ENCODE data around the gene ZG16. TPM values are rescaled to one million over a fixed set of nuclear protein-coding genes. Genes with fewer than 3 reads are reported as not detected.

Gene ZG16
- total and polyA plus RNA-seq, 2 experiments from 2014 or later: not detected

DNA sequence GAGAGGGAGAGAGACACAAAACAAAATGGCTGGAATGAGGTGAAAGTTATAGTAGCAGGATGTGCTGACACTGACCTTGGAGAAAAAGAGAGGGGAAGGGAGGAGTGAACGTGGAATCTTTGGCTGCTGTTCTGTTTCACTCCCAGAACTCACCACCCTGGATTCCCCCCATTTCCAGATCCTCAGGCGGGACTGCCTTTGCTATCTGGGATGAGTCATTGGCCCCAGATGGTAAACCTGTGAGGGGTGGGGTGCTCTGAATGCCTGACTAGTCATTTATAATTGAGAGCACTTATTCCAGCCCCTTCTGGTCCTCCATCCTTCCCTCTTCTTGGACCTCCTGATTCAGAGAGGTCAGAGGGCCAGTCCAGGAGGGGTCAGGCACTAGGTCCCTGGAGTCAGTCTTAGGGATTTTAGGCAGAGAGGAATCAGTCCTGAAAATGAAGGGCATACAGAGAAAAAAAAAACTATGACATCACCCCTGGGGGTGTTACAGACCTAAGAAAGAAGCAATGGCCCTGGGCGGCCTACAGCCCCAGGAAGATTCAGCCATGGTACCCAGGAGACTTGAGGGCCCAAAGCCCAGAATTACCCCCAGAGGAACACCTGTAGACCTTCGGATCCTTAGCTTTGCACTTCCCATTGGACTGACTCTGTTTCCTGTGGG is 2.2 kb upstream of the ZG16 start:
- no peaks in the 10 kb centered on the region for H3F3A ChIP-seq (replicated peaks; ENCODE audit: low read depth)
- H3K4me3 ChIP-seq: no peak overlapping the region
- H3K27me3 ChIP-seq (ENCODE audit: insufficient read depth): no peaks in the 10 kb centered on the region
- no peaks in the 10 kb centered on the region for H3K36me3 ChIP-seq (ENCODE audit: insufficient read depth)
- no peak for TF ChIP-seq REST (IDR thresholded peaks at IDR 0.05; ENCODE audit: unreplicated experiment)
- TF ChIP-seq EZH2 (IDR thresholded peaks at IDR 0.05; ENCODE audit: low read depth, unreplicated experiment): no peak
- no peak for TF ChIP-seq POLR2AphosphoS5 (IDR thresholded peaks at IDR 0.05; ENCODE audit: low read depth)
- no peak for TF ChIP-seq ZNF331 (CRISPR knock-in tag; IDR thresholded peaks at IDR 0.05; ENCODE audit: low read depth)
- TF ChIP-seq, protein P1, sequence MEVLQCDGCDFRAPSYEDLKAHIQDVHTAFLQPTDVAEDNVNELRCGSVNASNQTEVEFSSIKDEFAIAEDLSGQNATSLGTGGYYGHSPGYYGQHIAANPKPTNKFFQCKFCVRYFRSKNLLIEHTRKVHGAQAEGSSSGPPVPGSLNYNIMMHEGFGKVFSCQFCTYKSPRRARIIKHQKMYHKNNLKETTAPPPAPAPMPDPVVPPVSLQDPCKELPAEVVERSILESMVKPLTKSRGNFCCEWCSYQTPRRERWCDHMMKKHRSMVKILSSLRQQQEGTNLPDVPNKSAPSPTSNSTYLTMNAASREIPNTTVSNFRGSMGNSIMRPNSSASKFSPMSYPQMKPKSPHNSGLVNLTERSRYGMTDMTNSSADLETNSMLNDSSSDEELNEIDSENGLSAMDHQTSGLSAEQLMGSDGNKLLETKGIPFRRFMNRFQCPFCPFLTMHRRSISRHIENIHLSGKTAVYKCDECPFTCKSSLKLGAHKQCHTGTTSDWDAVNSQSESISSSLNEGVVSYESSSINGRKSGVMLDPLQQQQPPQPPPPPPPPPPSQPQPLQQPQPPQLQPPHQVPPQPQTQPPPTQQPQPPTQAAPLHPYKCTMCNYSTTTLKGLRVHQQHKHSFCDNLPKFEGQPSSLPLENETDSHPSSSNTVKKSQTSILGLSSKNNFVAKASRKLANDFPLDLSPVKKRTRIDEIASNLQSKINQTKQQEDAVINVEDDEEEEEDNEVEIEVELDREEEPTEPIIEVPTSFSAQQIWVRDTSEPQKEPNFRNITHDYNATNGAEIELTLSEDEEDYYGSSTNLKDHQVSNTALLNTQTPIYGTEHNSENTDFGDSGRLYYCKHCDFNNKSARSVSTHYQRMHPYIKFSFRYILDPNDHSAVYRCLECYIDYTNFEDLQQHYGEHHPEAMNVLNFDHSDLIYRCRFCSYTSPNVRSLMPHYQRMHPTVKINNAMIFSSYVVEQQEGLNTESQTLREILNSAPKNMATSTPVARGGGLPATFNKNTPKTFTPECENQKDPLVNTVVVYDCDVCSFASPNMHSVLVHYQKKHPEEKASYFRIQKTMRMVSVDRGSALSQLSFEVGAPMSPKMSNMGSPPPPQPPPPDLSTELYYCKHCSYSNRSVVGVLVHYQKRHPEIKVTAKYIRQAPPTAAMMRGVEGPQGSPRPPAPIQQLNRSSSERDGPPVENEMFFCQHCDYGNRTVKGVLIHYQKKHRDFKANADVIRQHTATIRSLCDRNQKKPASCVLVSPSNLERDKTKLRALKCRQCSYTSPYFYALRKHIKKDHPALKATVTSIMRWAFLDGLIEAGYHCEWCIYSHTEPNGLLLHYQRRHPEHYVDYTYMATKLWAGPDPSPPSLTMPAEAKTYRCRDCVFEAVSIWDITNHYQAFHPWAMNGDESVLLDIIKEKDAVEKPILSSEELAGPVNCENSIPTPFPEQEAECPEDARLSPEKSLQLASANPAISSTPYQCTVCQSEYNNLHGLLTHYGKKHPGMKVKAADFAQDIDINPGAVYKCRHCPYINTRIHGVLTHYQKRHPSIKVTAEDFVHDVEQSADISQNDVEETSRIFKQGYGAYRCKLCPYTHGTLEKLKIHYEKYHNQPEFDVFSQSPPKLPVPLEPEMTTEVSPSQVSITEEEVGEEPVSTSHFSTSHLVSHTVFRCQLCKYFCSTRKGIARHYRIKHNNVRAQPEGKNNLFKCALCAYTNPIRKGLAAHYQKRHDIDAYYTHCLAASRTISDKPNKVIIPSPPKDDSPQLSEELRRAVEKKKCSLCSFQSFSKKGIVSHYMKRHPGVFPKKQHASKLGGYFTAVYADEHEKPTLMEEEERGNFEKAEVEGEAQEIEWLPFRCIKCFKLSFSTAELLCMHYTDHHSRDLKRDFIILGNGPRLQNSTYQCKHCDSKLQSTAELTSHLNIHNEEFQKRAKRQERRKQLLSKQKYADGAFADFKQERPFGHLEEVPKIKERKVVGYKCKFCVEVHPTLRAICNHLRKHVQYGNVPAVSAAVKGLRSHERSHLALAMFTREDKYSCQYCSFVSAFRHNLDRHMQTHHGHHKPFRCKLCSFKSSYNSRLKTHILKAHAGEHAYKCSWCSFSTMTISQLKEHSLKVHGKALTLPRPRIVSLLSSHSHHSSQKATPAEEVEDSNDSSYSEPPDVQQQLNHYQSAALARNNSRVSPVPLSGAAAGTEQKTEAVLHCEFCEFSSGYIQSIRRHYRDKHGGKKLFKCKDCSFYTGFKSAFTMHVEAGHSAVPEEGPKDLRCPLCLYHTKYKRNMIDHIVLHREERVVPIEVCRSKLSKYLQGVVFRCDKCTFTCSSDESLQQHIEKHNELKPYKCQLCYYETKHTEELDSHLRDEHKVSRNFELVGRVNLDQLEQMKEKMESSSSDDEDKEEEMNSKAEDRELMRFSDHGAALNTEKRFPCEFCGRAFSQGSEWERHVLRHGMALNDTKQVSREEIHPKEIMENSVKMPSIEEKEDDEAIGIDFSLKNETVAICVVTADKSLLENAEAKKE (CRISPR knock-in tag; IDR thresholded peaks at IDR 0.05): no peak
- TF ChIP-seq CTCF (conservative IDR thresholded peaks at IDR 0.05; ENCODE audit: low read depth in 2 of 2): no peak
- TF ChIP-seq STAT1 (IDR thresholded peaks at IDR 0.05; ENCODE audit: unreplicated experiment): no peak
- TF ChIP-seq CREB1 (CRISPR knock-in tag; IDR thresholded peaks at IDR 0.05; ENCODE audit: low read depth): no peak
- TF ChIP-seq NANOG (IDR thresholded peaks at IDR 0.05; ENCODE audit: borderline replicate concordance): no peak
- no peak for TF ChIP-seq EZH2phosphoT487 (IDR thresholded peaks at IDR 0.05; ENCODE audit: unreplicated experiment)
- TF ChIP-seq, protein P2, sequence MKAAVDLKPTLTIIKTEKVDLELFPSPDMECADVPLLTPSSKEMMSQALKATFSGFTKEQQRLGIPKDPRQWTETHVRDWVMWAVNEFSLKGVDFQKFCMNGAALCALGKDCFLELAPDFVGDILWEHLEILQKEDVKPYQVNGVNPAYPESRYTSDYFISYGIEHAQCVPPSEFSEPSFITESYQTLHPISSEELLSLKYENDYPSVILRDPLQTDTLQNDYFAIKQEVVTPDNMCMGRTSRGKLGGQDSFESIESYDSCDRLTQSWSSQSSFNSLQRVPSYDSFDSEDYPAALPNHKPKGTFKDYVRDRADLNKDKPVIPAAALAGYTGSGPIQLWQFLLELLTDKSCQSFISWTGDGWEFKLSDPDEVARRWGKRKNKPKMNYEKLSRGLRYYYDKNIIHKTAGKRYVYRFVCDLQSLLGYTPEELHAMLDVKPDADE (IDR thresholded peaks at IDR 0.05): no peak
- no peak for TF ChIP-seq JUNB (IDR thresholded peaks at IDR 0.05; ENCODE audit: unreplicated experiment)
- no peak for TF ChIP-seq ZNF114 (CRISPR knock-in tag; IDR thresholded peaks at IDR 0.05)
- Mint-ChIP-seq H3K36me3 (ENCODE audit: low read depth) (no peaks in the 10 kb centered on the region), H3K27me3 (ENCODE audit: insufficient read depth, low read depth, poor library complexity) (peaks cover 13% of the 10 kb centered on the region), H3K4me3 (no peak overlapping the region; the same call in 2 of the 3 replicates), H3K27ac (no peak overlapping the region), H3K9me3 (no peaks in the 10 kb centered on the region; the same call in 2 of the 3 replicates), H3K4me1 (peaks cover 13% of the 10 kb centered on the region)
- H3K9me2 ChIP-seq (ENCODE audit: insufficient read depth): peaks cover 5% of the 10 kb centered on the region; the same call in 1 of the 2 replicates
- no peaks in the 10 kb centered on the region for H3K79me2 ChIP-seq (replicated peaks; ENCODE audit: insufficient read depth)
- no peak overlapping the region for H3K4me2 ChIP-seq
- no peak for ATAC-seq
- H4K20me1 ChIP-seq (replicated peaks; ENCODE audit: insufficient read depth): no peaks in the 10 kb centered on the region
- H3K4me1 ChIP-seq (ENCODE audit: insufficient read depth): no peaks in the 10 kb centered on the region
- no peak overlapping the region for H3K27ac ChIP-seq (ENCODE audit: low read depth)
- H2AFZ ChIP-seq: no peak overlapping the region
- DNase-seq (ENCODE audit: low spot score): no peak

All from GM23338 (cell line).